Measurements from ENCODE around the gene XRCC3. TPM values are rescaled to one million over a fixed set of nuclear protein-coding genes. Genes with fewer than 3 reads are reported as not detected.

Gene XRCC3
- polyA plus RNA-seq, 6 donors from 2014 or later, result 2.9 to 7.5 (median 5.7) TPM

- H3K9me3 Mint-ChIP-seq, result no peaks in the 10 kb centered on the region
- peaks cover 0 to 7% of the 10 kb centered on the region in 2 donors for H3K36me3 Mint-ChIP-seq
- H3K4me1 Mint-ChIP-seq, result no peaks in the 10 kb centered on the region
- ATAC-seq (ENCODE audit: low read depth in 2 of 2), result no peak
- H3K4me3 Mint-ChIP-seq, result no peak overlapping the region
- DNase-seq, result no peak
- no peak overlapping the region for H3K27ac Mint-ChIP-seq
- H3K27me3 Mint-ChIP-seq, result no peaks in the 10 kb centered on the region
These were observed 29.6 kb upstream of the XRCC3 start for GRCh38 chr14:103744621-103745395.

DNA sequence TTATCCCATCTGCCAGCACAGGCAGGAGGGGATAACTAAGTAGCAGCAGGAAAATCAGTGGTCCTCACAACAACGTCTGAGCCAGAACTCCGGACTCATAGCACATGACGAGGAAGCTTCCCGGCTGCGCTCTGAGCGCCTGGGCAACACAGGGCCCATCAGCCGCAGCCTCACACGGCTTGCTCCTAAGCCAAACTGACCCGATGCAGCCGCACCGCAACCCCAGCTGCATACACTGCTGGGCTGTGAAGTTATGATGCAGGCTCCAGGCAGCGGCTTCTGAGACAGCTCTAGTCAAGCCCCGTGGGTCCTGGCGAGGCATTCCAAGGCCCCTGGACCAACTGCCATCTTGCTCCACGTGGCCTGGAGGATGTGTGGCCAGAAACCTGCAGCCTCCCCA, 28.4 kb upstream of the XRCC3 start:
- H3K27me3 Mint-ChIP-seq, result no peaks in the 10 kb centered on the region
- no peaks in the 10 kb centered on the region for H3K36me3 Mint-ChIP-seq
- DNase-seq (no peak), ATAC-seq (ENCODE audit: low read depth in 2 of 2) (no peak)
- H3K4me3 Mint-ChIP-seq, result no peak overlapping the region
- H3K4me1 Mint-ChIP-seq, result no peaks in the 10 kb centered on the region
- no peak overlapping the region for H3K27ac Mint-ChIP-seq
- H3K9me3 Mint-ChIP-seq, result no peaks in the 10 kb centered on the region

DNA sequence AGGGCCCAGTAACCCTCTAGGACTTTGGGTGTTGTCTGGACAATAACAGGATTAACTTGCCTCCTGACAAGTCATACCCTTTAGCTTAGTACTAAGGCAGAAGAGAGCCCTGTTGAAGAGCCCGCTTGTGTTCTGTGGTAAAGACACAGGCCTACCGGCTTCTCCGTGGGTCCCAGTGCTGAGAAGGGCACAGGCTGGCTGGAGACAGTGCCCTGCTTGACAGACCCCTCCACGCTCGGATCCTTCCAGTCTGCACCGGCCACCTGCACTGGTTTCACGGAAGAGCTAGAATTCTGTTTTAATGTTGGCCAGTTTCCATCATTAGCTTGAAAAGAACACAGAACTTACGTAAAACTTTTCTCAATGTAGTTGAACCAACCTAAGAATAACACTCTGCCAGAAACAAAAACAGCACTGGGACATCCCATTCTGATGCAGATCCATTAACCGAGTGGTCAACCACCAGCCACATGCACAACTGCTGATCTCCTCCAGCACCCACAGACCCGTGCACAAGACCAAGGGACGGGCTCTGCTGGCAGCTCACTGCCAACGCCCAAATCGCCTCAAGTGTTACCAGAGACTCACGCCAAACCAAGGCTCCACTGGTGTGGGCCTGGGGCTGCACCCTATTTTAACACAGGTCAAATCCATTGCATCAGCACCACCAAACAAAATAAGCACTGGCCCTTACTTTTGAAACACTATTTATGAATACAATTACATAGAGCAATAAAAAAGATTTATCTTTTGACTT, 27.4 kb upstream of the XRCC3 start:
- Mint-ChIP-seq H3K36me3 (no peaks in the 10 kb centered on the region), H3K9me3 (no peaks in the 10 kb centered on the region), H3K4me3 (peak overlapping the region in 1 of 8 donors; percentile 15), H3K27ac (no peak overlapping the region), H3K27me3 (no peaks in the 10 kb centered on the region), H3K4me1 (no peaks in the 10 kb centered on the region)
- no peak for DNase-seq
- no peak for ATAC-seq (ENCODE audit: low read depth in 2 of 2)

- ATAC-seq (ENCODE audit: low read depth in 2 of 2) (no peak), DNase-seq (no peak)
- no peaks in the 10 kb centered on the region for H3K36me3 Mint-ChIP-seq
- peak overlapping the region in 1 of 6 donors; percentile 10 for H3K27ac Mint-ChIP-seq
- H3K9me3 Mint-ChIP-seq, result no peaks in the 10 kb centered on the region
- no peak overlapping the region for H3K4me3 Mint-ChIP-seq
- no peaks in the 10 kb centered on the region for H3K27me3 Mint-ChIP-seq
- no peaks in the 10 kb centered on the region for H3K4me1 Mint-ChIP-seq
These were observed 26.6 kb upstream of the XRCC3 start for GRCh38 chr14:103741876-103742275.

DNA sequence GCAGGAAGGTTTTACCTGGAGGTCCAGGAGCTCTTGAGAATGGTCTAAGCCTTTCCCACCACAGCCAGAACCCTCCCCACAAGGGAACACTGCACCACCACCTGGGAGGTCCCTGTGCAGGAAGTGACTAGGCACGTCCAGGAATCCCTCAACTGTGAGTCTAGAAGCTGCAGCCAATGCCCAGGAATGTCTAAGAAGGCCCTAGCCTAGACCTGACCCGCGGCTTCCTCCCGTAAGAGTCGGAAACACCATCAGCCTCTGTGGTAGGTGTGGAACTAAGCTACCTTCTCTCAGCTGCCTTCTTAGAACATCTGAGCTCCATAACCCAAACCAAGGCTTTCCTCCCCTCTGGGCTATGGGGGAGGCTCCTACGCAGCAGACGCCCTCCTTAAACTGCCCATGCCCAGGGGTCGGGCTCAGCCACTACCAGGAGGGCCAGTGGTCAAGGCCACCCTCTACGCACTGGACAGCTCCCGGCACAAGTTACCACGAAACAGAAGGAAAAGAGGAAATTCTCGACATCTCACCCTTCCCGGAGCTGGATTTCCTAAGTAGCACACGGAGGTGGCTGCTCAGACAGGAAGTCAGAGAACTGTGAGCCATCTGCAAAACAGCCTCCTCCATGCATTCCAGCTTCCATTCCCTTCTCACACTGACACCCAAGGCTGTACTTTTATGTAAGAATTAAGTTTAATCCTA, 25.9 kb upstream of the XRCC3 start:
- Mint-ChIP-seq H3K4me3 (no peak overlapping the region), H3K27ac (no peak overlapping the region), H3K9me3 (no peaks in the 10 kb centered on the region), H3K27me3 (no peaks in the 10 kb centered on the region), H3K36me3 (no peaks in the 10 kb centered on the region), H3K4me1 (no peaks in the 10 kb centered on the region)
- DNase-seq (no peak), ATAC-seq (ENCODE audit: low read depth in 2 of 2) (no peak)

GRCh38 chr14:103739793-103740501, 24.7 kb upstream of the XRCC3 start:
- DNase-seq (no peak), ATAC-seq (ENCODE audit: low read depth in 2 of 2) (no peak)
- Mint-ChIP-seq H3K27me3 (no peaks in the 10 kb centered on the region), H3K4me1 (no peaks in the 10 kb centered on the region), H3K4me3 (peak overlapping the region in 1 of 8 donors; percentile 66), H3K9me3 (no peaks in the 10 kb centered on the region), H3K27ac (peak overlapping the region in 2 of 6 donors; percentile 49 to 57), H3K36me3 (no peaks in the 10 kb centered on the region)

GRCh38 chr14:103739466-103739792, 24.2 kb upstream of the XRCC3 start:
- DNase-seq, result no peak
- no peaks in the 10 kb centered on the region for H3K9me3 Mint-ChIP-seq
- ATAC-seq (ENCODE audit: low read depth in 2 of 2), result no peak
- H3K4me1 Mint-ChIP-seq, result no peaks in the 10 kb centered on the region
- no peaks in the 10 kb centered on the region for H3K27me3 Mint-ChIP-seq
- H3K27ac Mint-ChIP-seq, result peak overlapping the region in 1 of 6 donors; percentile 49
- H3K4me3 Mint-ChIP-seq, result no peak overlapping the region
- no peaks in the 10 kb centered on the region for H3K36me3 Mint-ChIP-seq

DNA sequence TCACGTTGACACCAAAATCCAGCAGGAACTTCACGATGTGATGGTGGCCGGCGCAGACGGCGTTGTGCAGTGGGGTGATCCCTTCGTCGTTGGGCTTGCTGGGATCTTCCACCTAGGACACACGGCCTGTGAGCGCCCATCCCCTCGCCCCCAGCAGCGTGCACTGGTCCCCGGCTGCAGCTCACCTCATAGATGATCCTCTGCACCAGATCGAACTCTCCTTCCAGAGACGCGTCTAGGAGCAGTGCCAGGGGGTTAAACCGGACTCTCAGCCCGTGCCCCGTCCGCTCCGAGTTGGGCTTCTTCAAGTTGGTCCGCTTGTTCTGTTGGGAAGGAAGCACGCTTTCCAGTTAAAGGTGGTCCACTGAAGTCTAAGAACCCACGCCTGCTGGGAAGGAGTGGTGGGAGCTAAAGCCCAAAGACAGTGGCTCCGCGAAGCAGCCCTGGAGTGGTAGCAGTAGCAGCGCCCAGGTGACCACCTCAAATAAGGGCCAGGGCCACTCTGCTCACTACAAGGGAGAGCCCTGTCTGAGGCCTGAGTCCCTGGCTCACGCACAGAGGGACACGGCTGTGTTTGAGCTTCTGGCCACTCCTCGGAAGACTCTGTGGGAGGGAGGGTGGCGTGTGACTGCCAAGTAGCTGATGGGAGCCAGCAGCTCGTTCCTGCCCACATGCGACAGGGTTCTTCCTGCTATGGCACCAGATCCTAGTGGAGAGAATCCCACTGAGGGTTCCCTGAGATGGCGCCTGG, 23.6 kb upstream of the XRCC3 start:
- Mint-ChIP-seq H3K4me3 (no peak overlapping the region), H3K27ac (peak overlapping the region in 3 of 6 donors; percentile 41 to 76 (median 49))

DNA sequence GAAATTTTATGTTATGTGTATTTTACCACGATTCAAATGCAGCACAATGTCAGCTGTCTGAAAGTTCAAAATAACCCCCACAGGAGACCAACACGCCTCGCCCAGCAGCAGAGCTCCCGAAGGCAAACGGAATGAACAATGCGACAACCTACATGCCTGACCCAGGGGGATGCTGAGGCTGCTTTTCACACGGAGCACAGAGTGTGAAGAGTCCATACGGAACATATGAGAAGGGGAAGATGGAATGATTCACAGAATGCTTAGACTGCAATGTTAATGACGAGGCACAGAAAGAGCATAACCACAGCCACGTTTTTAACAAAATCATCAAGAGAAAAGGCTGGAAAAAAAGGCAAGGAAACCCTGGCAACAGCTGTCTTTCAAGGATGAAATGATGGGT, 22.9 kb upstream of the XRCC3 start:
- H3K27ac Mint-ChIP-seq, result peak overlapping the region in 1 of 6 donors; percentile 76
- no peaks in the 10 kb centered on the region for H3K27me3 Mint-ChIP-seq
- H3K9me3 Mint-ChIP-seq, result no peaks in the 10 kb centered on the region
- ATAC-seq (ENCODE audit: low read depth in 2 of 2) (no peak), DNase-seq (no peak)
- H3K36me3 Mint-ChIP-seq, result no peaks in the 10 kb centered on the region
- no peaks in the 10 kb centered on the region for H3K4me1 Mint-ChIP-seq
- H3K4me3 Mint-ChIP-seq, result no peak overlapping the region

More for the DNA sequence above, 23.6 kb upstream of the XRCC3 start:
- ATAC-seq (ENCODE audit: low read depth in 2 of 2) (no peak), DNase-seq (no peak)
- Mint-ChIP-seq H3K4me1 (no peaks in the 10 kb centered on the region), H3K9me3 (no peaks in the 10 kb centered on the region), H3K36me3 (no peaks in the 10 kb centered on the region), H3K27me3 (no peaks in the 10 kb centered on the region)

DNA sequence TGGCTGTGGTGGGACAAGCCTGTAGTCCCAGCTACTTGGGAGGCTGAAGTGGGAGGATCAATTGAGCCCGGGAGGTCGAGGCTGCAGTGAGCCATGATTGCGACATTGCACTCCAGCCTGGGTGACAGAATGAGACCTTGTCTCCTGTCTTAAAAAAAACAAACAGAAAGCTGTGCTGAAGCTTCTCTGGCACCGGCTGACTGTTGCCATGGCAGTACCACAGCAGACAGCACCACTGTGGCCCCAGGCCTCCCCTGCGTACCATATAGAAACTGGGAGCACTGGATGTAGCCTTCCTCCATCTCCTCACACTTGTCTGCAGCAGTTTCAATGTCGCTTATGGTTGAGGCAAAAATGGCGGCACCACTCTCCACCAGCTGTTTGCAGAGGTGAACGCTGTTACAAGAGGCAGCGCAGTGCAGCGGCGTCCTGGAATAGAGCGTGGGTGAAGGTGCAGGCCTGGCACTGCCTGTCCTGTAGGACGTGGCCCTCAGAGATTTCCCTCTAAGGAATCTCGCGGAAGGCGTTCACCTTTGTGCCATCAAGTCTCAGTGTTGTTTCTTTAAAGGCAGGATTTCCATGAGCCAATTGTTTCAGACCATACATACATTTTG, 22.3 kb upstream of the XRCC3 start:
- Mint-ChIP-seq H3K27ac (peak overlapping the region in 1 of 6 donors; percentile 65), H3K4me3 (no peak overlapping the region), H3K36me3 (no peaks in the 10 kb centered on the region), H3K4me1 (peaks cover 0 to 4% (median 0%) of the 10 kb centered on the region in 3 donors), H3K9me3 (no peaks in the 10 kb centered on the region), H3K27me3 (no peaks in the 10 kb centered on the region)
- no peak for DNase-seq
- no peak for ATAC-seq (ENCODE audit: low read depth in 2 of 2)

GRCh38 chr14:103736546-103737431, 21.5 kb upstream of the XRCC3 start:
- no peak for ATAC-seq (ENCODE audit: low read depth in 2 of 2)
- Mint-ChIP-seq H3K27ac (peak overlapping the region in 1 of 6 donors; percentile 24), H3K4me3 (no peak overlapping the region), H3K9me3 (no peaks in the 10 kb centered on the region), H3K4me1 (peaks cover 0 to 4% (median 0%) of the 10 kb centered on the region in 3 donors), H3K36me3 (no peaks in the 10 kb centered on the region), H3K27me3 (no peaks in the 10 kb centered on the region)
- no peak for DNase-seq
